EL (cell line): ENCODE data around the gene ELP2.
A peak's percentile ranks its signal among the peaks of the same experiment; 100 is the strongest.

Source experiments
- DNase-seq: peaks from one replicate; pipeline ENCODE4 v3.0.0-alpha.2; 2016

ELP2 gene

GRCh38 chr18:36124841-36125240 is 4.9 kb upstream of the ELP2 start:
- DNase-seq = no peak

- DNase-seq = no peak
These were observed 3.0 kb upstream of the ELP2 start for GRCh38 chr18:36126668-36127067.

GRCh38 chr18:36127836-36128529 is 1.7 kb upstream of the ELP2 start:
- peak; percentile 8 for DNase-seq

- peak; percentile 43 for DNase-seq
These were observed 1.2 kb upstream of the ELP2 start for GRCh38 chr18:36128530-36128870.

GRCh38 chr18:36128907-36129299 is 796 bp upstream of the ELP2 start:
- no peak for DNase-seq

- DNase-seq = peak; percentile 8
These were observed 536 bp downstream of the ELP2 start for GRCh38 chr18:36130039-36130831.

GRCh38 chr18:36130883-36131653 is 1.4 kb downstream of the ELP2 start:
- no peak for DNase-seq

- DNase-seq = no peak
These were observed 2.2 kb downstream of the ELP2 start for GRCh38 chr18:36131692-36132483.

GRCh38 chr18:36132756-36133155 is 3.1 kb downstream of the ELP2 start:
- no peak for DNase-seq

GRCh38 chr18:36135264-36135663 is 5.6 kb downstream of the ELP2 start:
- no peak for DNase-seq

GRCh38 chr18:36139245-36139644 is 9.5 kb downstream of the ELP2 start:
- no peak for DNase-seq

GRCh38 chr18:36141576-36141975 is 11.9 kb downstream of the ELP2 start:
- no peak for DNase-seq

- no peak for DNase-seq
These were observed 13.1 kb downstream of the ELP2 start for GRCh38 chr18:36142751-36143150.

GRCh38 chr18:36143391-36143790 is 13.7 kb downstream of the ELP2 start:
- no peak for DNase-seq

- DNase-seq = no peak
These were observed 20.0 kb downstream of the ELP2 start for GRCh38 chr18:36149514-36150289.

GRCh38 chr18:36152781-36153180 is 23.1 kb downstream of the ELP2 start:
- DNase-seq = no peak

- peak; percentile 92 for DNase-seq
These were observed 23.5 kb downstream of the ELP2 start for GRCh38 chr18:36153203-36153602.

- no peak for DNase-seq
These were observed 24.1 kb downstream of the ELP2 start for GRCh38 chr18:36153771-36154170.

- DNase-seq = peak; percentile 71
These were observed 26.4 kb downstream of the ELP2 start for GRCh38 chr18:36155851-36156757.

- DNase-seq = peak; percentile 45
These were observed 27.7 kb downstream of the ELP2 start for GRCh38 chr18:36157441-36157840.

- DNase-seq = peak; percentile 88
These were observed 28.7 kb downstream of the ELP2 start for GRCh38 chr18:36158266-36158867.
